ENCODE measurements around the gene EPHB2.

The EPHB2 gene

GRCh38 chr1:22932803-22933470, 222.3 kb downstream of the EPHB2 start:
- Histone ChIP-seq H3K4me3 (ENCODE audit: insufficient read depth in 1 of 2, low read depth in 1 of 2, low read length in 2 of 2) (no peak overlapping the region), H3K4me2 (ENCODE audit: low read length, poor library complexity, severe bottlenecking) (no peak overlapping the region), H3K9me3 (ENCODE audit: control insufficient read depth, low read length) (peaks cover 15% of the 10 kb centered on the region), H2BK5ac (ENCODE audit: low read depth, low read length, poor library complexity, severe bottlenecking) (no peak overlapping the region), H3K4ac (ENCODE audit: low read depth in 1 of 2, low read length in 2 of 2) (no peak overlapping the region), H2AK5ac (ENCODE audit: low read length, severe bottlenecking) (no peak overlapping the region), H4K91ac (ENCODE audit: low read length) (no peak overlapping the region), H3K18ac (ENCODE audit: low read depth in 1 of 2, low read length in 2 of 2) (no peak overlapping the region), H3K14ac (ENCODE audit: low read length in 2 of 2) (no peak overlapping the region), H2BK120ac (ENCODE audit: low read depth, low read length) (no peak overlapping the region), H2AFZ (ENCODE audit: low read depth, low read length) (no peak overlapping the region), H2BK12ac (ENCODE audit: low read length in 2 of 2) (no peak overlapping the region), H3K4me1 (ENCODE audit: control insufficient read depth, insufficient read depth, low read depth, low read length) (no peaks in the 10 kb centered on the region), H3K79me1 (replicated peaks; ENCODE audit: low read length, poor library complexity, severe bottlenecking) (no peaks in the 10 kb centered on the region), H4K8ac (ENCODE audit: low read length) (no peak overlapping the region), H2BK15ac (ENCODE audit: low read depth, poor library complexity, severe bottlenecking) (no peak overlapping the region), H3K9ac (ENCODE audit: low read length) (no peak overlapping the region), H3K23ac (ENCODE audit: low read length in 2 of 2) (no peak overlapping the region), H3K27me3 (ENCODE audit: control insufficient read depth in 1 of 2, insufficient read depth in 1 of 2, low read length in 2 of 2) (peaks cover 22 to 36% of the 10 kb centered on the region in 2 experiments), H3K27ac (ENCODE audit: low read length, poor library complexity, severe bottlenecking) (no peak overlapping the region), H3K36me3 (ENCODE audit: control insufficient read depth in 1 of 2, insufficient read depth in 2 of 2, low read depth in 1 of 2, low read length in 2 of 2) (no peaks in the 10 kb centered on the region)
- no peak for DNase-seq
- WGBS = 51% methylated on average over 4 of the region's 4 CpGs

GRCh38 chr1:22935433-22935832, 224.8 kb downstream of the EPHB2 start:
- Histone ChIP-seq H3K36me3 (ENCODE audit: control insufficient read depth in 1 of 2, insufficient read depth in 2 of 2, low read depth in 1 of 2, low read length in 2 of 2) (no peaks in the 10 kb centered on the region), H3K9me3 (ENCODE audit: control insufficient read depth, low read length) (peaks cover 19% of the 10 kb centered on the region), H2BK12ac (ENCODE audit: low read length in 2 of 2) (no peak overlapping the region), H3K4me3 (ENCODE audit: insufficient read depth in 1 of 2, low read depth in 1 of 2, low read length in 2 of 2) (no peak overlapping the region), H2BK120ac (ENCODE audit: low read depth, low read length) (no peak overlapping the region), H2BK5ac (ENCODE audit: low read depth, low read length, poor library complexity, severe bottlenecking) (no peak overlapping the region), H2AFZ (ENCODE audit: low read depth, low read length) (no peak overlapping the region), H3K27ac (ENCODE audit: low read length, poor library complexity, severe bottlenecking) (no peak overlapping the region), H3K23ac (ENCODE audit: low read length in 2 of 2) (no peak overlapping the region), H3K27me3 (ENCODE audit: control insufficient read depth in 1 of 2, insufficient read depth in 1 of 2, low read length in 2 of 2) (peaks cover 16 to 22% of the 10 kb centered on the region in 2 experiments), H3K4me1 (ENCODE audit: control insufficient read depth, insufficient read depth, low read depth, low read length) (no peaks in the 10 kb centered on the region), H3K79me1 (replicated peaks; ENCODE audit: low read length, poor library complexity, severe bottlenecking) (no peaks in the 10 kb centered on the region), H3K9ac (ENCODE audit: low read length) (no peak overlapping the region), H4K91ac (ENCODE audit: low read length) (no peak overlapping the region), H3K4me2 (ENCODE audit: low read length, poor library complexity, severe bottlenecking) (no peak overlapping the region), H2AK5ac (ENCODE audit: low read length, severe bottlenecking) (no peak overlapping the region), H3K18ac (ENCODE audit: low read depth in 1 of 2, low read length in 2 of 2) (no peak overlapping the region), H4K8ac (ENCODE audit: low read length) (no peak overlapping the region), H3K14ac (ENCODE audit: low read length in 2 of 2) (no peak overlapping the region), H2BK15ac (ENCODE audit: low read depth, poor library complexity, severe bottlenecking) (no peak overlapping the region), H3K4ac (ENCODE audit: low read depth in 1 of 2, low read length in 2 of 2) (no peak overlapping the region)
- no peak for DNase-seq
- 97% methylated on average over 3 of the region's 3 CpGs for WGBS

DNA sequence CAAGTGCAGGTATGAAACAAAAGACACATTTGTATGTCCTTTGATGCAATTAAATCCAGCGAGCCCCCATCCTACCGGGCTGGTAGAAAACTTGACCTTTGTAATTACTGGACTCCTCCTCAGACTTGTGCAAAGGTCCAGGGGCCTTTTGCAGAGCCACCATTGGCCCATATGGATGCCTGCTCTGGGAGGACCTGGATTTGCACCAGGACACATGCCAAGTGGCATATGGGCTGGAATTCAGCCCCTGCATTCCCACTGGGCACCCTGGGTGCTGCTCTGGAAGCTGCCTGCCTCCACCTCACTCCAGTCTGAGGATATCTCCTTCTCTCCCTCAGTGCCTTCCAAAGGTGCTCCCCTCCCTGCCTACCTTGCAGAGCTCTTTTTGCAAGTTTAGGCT, 226.0 kb downstream of the EPHB2 start:
- H3K4me2 ChIP-seq (ENCODE audit: low read length, poor library complexity, severe bottlenecking) = no peak overlapping the region
- no peak overlapping the region for H4K8ac ChIP-seq (ENCODE audit: low read length)
- no peak overlapping the region for H2BK12ac ChIP-seq (ENCODE audit: low read length in 2 of 2)
- peaks cover 16 to 22% of the 10 kb centered on the region in 2 experiments for H3K27me3 ChIP-seq (ENCODE audit: control insufficient read depth in 1 of 2, insufficient read depth in 1 of 2, low read length in 2 of 2)
- no peak for DNase-seq
- no peak overlapping the region for H4K91ac ChIP-seq (ENCODE audit: low read length)
- H3K4me3 ChIP-seq (ENCODE audit: insufficient read depth in 1 of 2, low read depth in 1 of 2, low read length in 2 of 2) = no peak overlapping the region
- no peak overlapping the region for H3K27ac ChIP-seq (ENCODE audit: low read length, poor library complexity, severe bottlenecking)
- 79% methylated on average over 2 of the region's 2 CpGs for WGBS
- H3K9me3 ChIP-seq (ENCODE audit: control insufficient read depth, low read length) = peaks cover 31% of the 10 kb centered on the region
- no peak overlapping the region for H2AK5ac ChIP-seq (ENCODE audit: low read length, severe bottlenecking)
- no peak overlapping the region for H2BK5ac ChIP-seq (ENCODE audit: low read depth, low read length, poor library complexity, severe bottlenecking)
- no peak overlapping the region for H2AFZ ChIP-seq (ENCODE audit: low read depth, low read length)
- H3K36me3 ChIP-seq (ENCODE audit: control insufficient read depth in 1 of 2, insufficient read depth in 2 of 2, low read depth in 1 of 2, low read length in 2 of 2) = no peaks in the 10 kb centered on the region
- no peak overlapping the region for H3K4ac ChIP-seq (ENCODE audit: low read depth in 1 of 2, low read length in 2 of 2)
- no peak overlapping the region for H2BK15ac ChIP-seq (ENCODE audit: low read depth, poor library complexity, severe bottlenecking)
- no peak overlapping the region for H2BK120ac ChIP-seq (ENCODE audit: low read depth, low read length)
- H3K14ac ChIP-seq (ENCODE audit: low read length in 2 of 2) = no peak overlapping the region
- no peak overlapping the region for H3K9ac ChIP-seq (ENCODE audit: low read length)
- H3K4me1 ChIP-seq (ENCODE audit: control insufficient read depth, insufficient read depth, low read depth, low read length) = no peaks in the 10 kb centered on the region
- no peaks in the 10 kb centered on the region for H3K79me1 ChIP-seq (replicated peaks; ENCODE audit: low read length, poor library complexity, severe bottlenecking)
- H3K18ac ChIP-seq (ENCODE audit: low read depth in 1 of 2, low read length in 2 of 2) = no peak overlapping the region
- H3K23ac ChIP-seq (ENCODE audit: low read length in 2 of 2) = no peak overlapping the region

GRCh38 chr1:22941257-22941656, 230.6 kb downstream of the EPHB2 start:
- Histone ChIP-seq H4K91ac (ENCODE audit: low read length) (no peak overlapping the region), H2BK120ac (ENCODE audit: low read depth, low read length) (no peak overlapping the region), H2BK12ac (ENCODE audit: low read length in 2 of 2) (no peak overlapping the region), H3K4me2 (ENCODE audit: low read length, poor library complexity, severe bottlenecking) (no peak overlapping the region), H4K8ac (ENCODE audit: low read length) (no peak overlapping the region), H3K27me3 (ENCODE audit: control insufficient read depth in 1 of 2, insufficient read depth in 1 of 2, low read length in 2 of 2) (peaks cover 17 to 27% of the 10 kb centered on the region in 2 experiments), H2AFZ (ENCODE audit: low read depth, low read length) (no peak overlapping the region), H3K9me3 (ENCODE audit: control insufficient read depth, low read length) (peaks cover 20% of the 10 kb centered on the region), H3K23ac (ENCODE audit: low read length in 2 of 2) (no peak overlapping the region), H3K18ac (ENCODE audit: low read depth in 1 of 2, low read length in 2 of 2) (no peak overlapping the region), H2BK15ac (ENCODE audit: low read depth, poor library complexity, severe bottlenecking) (no peak overlapping the region), H3K27ac (ENCODE audit: low read length, poor library complexity, severe bottlenecking) (no peak overlapping the region), H3K4me1 (ENCODE audit: control insufficient read depth, insufficient read depth, low read depth, low read length) (no peaks in the 10 kb centered on the region), H3K79me1 (replicated peaks; ENCODE audit: low read length, poor library complexity, severe bottlenecking) (no peaks in the 10 kb centered on the region), H3K36me3 (ENCODE audit: control insufficient read depth in 1 of 2, insufficient read depth in 2 of 2, low read depth in 1 of 2, low read length in 2 of 2) (no peaks in the 10 kb centered on the region), H3K9ac (ENCODE audit: low read length) (no peak overlapping the region), H3K14ac (ENCODE audit: low read length in 2 of 2) (no peak overlapping the region), H3K4ac (ENCODE audit: low read depth in 1 of 2, low read length in 2 of 2) (no peak overlapping the region), H2BK5ac (ENCODE audit: low read depth, low read length, poor library complexity, severe bottlenecking) (no peak overlapping the region), H3K4me3 (ENCODE audit: insufficient read depth in 1 of 2, low read depth in 1 of 2, low read length in 2 of 2) (no peak overlapping the region), H2AK5ac (ENCODE audit: low read length, severe bottlenecking) (no peak overlapping the region)
- DNase-seq = no peak
- WGBS = 48% methylated on average over 1 of the region's 2 CpGs

Data from mesenchymal stem cell (in vitro differentiated cells and primary cell).